GM21528 (cell line): ENCODE data around the gene E4F1.

Experiments
- ATAC-seq: cut with Tn5 transposase; IDR thresholded peaks from one replicate; pipeline ENCODE4 v1.9.1; 2021; ENCODE audit warnings: mild to moderate bottlenecking, moderate library complexity; ENCODE audit not compliant: unreplicated experiment, low FRiP score

Gene E4F1

DNA sequence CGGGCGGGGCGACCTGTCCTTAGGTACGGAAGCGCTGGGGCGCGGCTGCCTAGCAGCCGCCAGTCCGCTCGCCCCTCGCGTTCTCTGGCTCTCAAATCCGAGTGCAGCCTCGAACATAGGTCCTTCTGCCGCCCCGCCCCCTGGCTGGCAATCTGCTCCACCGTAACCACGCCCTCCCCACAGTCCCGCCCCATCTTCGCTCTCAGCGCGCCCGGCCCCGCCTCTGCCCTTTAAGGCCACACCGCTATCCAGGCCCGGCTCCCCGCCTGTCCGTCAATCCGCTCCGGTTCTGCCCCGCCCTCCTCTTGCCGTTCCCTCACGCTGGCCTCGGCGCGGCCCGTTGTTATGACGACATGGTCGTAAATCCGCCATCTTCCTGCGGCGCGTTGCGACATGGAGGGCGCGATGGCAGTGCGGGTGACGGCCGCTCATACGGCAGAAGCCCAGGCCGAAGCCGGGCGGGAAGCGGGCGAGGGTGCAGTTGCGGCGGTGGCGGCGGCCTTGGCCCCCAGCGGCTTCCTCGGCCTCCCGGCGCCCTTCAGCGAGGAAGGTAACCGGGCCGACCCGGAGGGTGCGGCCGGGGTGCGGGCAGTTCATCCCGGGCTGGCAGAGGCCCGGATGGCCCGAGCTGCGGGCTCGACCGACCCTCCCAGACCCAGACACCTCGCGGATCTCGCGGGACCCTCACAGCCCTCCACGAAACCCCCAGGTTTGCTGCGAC is at the start of gene E4F1:
E4F1 (plus strand) TSS at position 371 of the 721 bp plus-strand sequence; CDS start at position 394, 23 bp downstream.
- ATAC-seq = peak; percentile 91

GRCh38 chr16:2173916-2174315 is 49.5 kb upstream of the E4F1 start:
- ATAC-seq = no peak

GRCh38 chr16:2174396-2175131 is 48.8 kb upstream of the E4F1 start:
- ATAC-seq = no peak

- no peak for ATAC-seq
These were observed 47.9 kb upstream of the E4F1 start for GRCh38 chr16:2175454-2175853.

GRCh38 chr16:2176047-2176446 is 47.3 kb upstream of the E4F1 start:
- ATAC-seq = no peak

- ATAC-seq = no peak
These were observed 46.3 kb upstream of the E4F1 start for GRCh38 chr16:2177101-2177500.

DNA sequence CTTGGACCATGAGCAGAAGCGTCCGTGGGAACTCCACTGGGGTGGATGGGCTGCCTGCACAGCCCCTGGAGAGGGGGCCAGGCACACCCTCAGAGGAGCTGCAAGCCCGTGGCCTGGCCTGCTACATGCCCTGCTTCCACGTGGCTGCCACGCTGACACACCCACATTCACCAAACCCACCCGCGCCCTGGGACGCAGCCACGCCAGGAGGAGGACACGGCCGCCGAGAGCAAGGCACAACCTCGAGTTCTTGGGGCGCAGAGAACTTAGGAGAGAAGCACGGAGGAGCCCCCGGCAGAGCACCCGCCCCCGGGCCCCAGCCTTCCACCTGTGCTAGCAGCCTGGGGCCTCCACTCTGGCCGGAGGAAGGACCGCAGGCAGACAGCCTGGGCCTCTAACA is 45.8 kb upstream of the E4F1 start:
- ATAC-seq = no peak

DNA sequence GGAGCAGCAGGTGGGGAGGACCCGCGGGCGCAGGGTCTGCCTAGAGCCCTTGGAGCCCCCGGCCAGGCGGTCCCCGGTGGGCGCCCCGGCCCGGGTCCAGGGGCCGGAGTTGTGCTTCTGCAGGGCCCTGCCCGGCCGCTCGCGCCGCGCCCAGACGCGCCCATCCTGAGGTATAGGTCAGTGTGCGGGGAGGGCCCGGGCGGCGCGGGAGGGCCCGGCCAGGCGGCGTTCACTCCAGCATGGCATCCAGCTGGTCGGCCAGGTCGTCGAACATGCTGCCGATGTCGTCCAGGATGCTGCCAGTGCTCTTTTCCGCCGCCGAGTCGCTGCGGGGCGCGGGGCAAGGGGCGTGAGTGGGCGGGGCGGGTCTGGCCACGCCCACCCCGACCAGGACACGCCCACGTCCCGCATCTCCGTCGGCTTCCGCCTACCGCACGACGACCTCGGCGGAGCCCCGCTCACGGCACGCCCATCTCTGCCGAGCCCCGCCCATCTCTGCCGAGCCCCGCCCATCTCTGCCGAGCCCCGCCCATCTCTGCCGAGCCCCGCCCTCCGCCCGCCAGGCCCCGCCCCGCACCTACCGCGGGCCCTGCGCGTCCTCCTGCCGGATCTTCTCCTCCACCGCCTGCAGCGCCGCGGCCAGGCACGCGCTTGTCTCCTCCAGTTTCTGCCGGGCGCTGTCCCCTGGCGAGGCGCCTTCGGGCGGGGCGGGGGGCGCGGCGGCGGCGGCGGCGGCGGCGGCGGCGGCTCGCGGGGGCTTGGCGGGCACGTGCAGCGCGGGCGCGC is 44.9 kb upstream of the E4F1 start:
- ATAC-seq = no peak

- no peak for ATAC-seq
These were observed 44.3 kb upstream of the E4F1 start for GRCh38 chr16:2179107-2179501.

- no peak for ATAC-seq
These were observed 43.8 kb upstream of the E4F1 start for GRCh38 chr16:2179576-2179975.

DNA sequence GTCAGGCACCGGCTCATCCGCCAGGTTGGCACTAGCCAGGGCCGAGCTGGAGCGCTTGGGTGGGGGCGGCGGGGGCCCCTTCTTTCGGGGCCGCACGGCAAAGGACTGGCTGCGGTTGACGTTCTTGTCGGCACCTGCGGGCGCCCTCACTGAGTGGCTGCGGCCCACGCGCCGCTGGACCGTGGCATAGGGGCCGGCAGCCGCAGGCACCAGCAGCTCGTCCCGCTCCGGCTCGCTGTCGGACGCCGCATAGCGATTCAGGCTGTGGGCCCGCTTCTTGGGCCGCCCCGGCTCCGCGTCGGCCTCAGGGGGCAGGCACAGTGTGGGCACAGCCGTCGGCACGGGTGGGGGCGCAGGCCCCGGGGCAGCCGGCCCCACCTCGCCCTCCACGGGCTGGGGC is 42.9 kb upstream of the E4F1 start:
- ATAC-seq = no peak

GRCh38 chr16:2180962-2181923 is 42.1 kb upstream of the E4F1 start:
- ATAC-seq = no peak

- no peak for ATAC-seq
These were observed 41.4 kb upstream of the E4F1 start for GRCh38 chr16:2181952-2182351.

DNA sequence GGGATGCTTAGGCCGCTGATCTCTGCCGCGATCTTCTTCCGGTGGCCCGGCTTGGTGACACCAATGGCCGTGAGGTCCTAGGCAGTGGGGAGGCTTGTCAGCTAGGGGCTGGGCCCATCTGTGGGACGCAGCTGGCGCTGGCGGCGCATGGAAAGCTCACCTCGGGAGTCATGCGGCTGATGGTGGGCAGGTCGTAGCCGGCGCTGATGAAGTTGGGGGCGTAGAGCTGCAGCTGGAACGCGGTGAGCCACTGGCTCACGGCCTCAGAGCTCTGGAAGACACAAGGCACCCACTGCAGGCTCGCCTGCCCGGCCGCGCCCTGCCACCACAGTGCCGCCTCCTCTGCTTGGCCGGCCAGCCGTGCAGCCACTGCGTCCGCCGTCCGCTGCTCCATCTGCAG is 39.7 kb upstream of the E4F1 start:
- no peak for ATAC-seq

DNA sequence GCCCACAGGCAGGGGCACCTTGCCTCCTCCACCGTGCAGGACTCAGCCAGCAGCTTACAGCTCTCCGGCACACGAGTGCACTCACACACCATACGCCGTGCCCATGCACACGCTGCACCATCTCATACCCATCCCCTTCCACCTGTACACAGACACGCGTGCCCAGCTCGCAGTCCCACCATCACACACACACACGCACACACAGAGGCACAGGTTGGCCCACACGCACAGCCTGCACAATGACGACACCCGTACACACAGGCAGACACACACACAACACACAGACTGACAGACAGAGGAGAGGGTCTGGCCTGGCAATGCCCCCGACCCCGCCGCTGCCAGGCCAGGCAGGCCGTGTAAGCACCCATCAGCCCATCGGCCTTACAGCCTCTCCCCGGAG is 39.0 kb upstream of the E4F1 start:
- ATAC-seq = no peak

DNA sequence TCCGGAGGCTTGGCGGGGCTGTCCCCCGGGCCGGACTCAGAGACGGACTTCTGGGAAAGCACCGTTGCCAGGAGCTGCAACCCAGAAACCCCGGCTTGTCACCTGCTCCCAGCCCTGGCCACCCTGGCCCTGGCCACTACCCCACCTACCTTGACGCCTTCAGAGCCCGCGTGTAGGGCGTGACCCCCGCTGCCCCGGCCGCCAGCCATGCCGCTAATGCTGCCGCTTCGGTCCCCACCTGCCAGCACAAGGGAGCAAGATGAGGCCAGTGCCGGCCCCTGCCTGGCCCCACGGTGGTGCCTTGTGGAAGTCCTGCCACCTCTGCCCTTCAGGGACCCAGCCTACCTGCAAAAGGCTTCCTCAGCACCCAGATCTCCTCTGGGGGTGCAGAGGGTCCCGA is 38.4 kb upstream of the E4F1 start:
- no peak for ATAC-seq

DNA sequence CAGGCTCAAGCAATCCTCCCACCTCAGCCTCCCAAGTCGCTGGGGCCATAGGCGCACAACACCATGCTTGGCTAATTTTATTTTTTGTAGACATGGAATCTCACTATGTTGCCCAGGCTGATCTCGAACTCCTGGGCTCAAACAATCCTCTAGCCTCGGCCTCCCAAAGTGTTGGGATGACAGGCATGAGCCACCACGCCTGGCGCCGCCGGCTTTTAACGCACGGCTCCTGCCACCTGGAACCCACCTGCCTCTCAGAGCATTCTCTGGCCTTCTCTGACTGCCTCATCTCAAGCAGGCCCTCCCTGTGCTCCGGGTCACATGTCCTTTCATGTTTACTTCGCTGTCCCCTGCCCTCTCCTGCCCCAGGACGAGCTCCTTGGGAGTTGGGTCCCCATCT is 37.3 kb upstream of the E4F1 start:
- no peak for ATAC-seq

DNA sequence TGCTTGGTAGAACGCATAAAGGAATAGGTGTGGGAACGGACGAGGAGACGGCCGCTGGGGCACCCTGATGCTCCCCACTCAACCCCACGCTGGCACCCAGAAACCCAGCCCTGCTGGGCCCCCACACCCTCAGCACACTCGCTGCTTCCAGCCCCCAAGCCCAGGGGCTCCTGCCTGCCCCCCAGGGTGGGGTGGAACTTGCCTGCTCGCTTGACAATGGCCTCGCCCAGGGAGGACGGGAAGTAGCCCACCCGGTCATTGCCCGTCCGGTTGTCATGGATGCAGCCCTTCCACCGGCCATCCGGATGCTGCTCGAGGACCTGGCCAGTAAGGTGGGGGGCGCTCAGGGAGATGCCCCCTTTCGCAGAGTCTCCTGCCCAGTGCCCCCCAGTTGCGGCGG is 36.9 kb upstream of the E4F1 start:
- no peak for ATAC-seq

DNA sequence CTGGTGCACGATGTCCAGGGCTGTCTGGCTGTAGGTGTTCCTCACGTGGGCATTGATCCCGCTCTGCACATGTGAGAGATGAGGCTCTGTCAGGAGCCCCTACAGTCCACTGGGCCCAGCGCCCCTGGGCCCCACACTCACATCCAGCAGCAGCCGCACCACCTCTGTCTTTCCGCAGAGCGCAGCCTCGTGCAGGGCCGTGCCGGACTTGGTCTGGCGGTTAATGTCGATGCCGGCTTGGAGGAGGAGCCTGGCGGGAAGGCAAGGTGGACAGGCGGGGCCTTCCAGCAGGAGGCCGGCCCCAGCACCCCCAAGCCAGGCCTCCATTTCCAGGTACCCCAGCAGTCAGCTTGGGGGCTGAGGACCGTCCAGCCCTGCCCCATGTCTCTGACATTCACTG is 36.2 kb upstream of the E4F1 start:
- no peak for ATAC-seq

GRCh38 chr16:2188395-2188794 is 35.0 kb upstream of the E4F1 start:
- no peak for ATAC-seq
